ENCODE data around the gene ADAR. TPM values are rescaled to one million over a fixed set of nuclear protein-coding genes. Genes with fewer than 3 reads are reported as not detected.

Gene ADAR
- total RNA-seq, 2 donors from 2014 or later, result 70.1 to 80.1 TPM

DNA sequence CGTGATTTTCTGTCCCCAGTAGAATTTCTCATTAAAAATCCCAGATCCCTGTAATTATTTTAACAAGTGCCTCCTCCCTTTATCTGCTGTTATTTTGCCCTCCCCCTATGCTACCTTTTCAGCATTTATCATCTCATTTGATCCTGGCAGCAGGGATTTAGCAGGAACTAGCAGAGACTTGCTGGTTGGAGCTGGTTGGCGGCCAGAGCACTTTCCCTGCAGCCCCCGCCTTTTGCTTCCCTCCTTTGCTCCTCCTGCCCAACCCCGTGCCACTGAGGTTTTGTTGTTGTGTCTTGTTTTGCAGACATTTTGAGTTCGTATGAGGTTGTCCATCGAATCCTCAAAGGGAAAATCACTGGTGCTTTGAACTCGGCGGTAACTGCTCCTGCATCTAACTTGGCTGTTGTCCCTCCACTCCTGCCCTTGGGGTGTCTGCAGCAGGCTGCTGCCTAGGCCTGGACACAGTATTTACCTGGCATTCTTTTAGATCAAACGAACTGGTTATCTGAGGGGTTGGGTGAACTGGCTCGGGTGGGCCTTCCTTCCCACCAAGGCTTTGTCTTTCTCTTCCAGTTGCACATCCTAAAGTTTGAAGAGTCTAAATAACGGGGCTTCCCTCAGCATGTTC is 60.8 kb downstream of the ADAR start:
- intact Hi-C loops (cut with DNase I), result no loop called here
- ATAC-seq, result no peak

GRCh38 chr1:154546264-154547063 is 61.5 kb downstream of the ADAR start:
- DNase-seq (peak; percentile 65), ATAC-seq (peak; percentile 58 to 79)
- intact Hi-C loops (cut with DNase I), result no loop called here

More for the DNA sequence above, 60.8 kb downstream of the ADAR start:
- no peak for DNase-seq

- intact Hi-C loops (cut with DNase I), result no loop called here
Measured at GRCh38 chr1:154541231-154541630, 66.8 kb downstream of the ADAR start.

GRCh38 chr1:154539486-154540483 is 68.2 kb downstream of the ADAR start:
- intact Hi-C loops (cut with DNase I), result no loop called here
- ATAC-seq (no peak), DNase-seq (no peak)

More at GRCh38 chr1:154541231-154541630, 66.8 kb downstream of the ADAR start:
- DNase-seq (no peak), ATAC-seq (no peak)

DNA sequence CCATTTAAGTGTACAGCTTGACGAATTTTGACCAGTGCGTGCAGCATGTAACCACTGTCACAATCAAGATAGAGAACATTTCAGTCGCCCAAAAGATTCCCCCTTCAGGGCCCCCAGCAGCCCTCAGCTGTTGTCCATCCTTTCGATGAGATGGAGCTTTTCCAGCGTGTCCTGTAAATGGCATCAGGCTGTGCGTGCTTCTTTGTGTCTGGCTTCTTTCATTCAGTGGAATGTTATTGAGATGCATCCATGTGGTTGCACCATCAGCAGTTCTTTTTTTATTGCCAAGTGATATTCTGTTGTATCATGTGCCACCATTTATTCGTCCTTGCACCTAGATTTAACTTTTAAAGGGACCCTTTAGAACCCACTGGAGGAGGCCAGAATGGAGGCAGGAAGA is 71.4 kb downstream of the ADAR start:
- ATAC-seq (no peak), DNase-seq (no peak)
- intact Hi-C loops (cut with DNase I), result no loop called here

- intact Hi-C loops (cut with DNase I), result no loop called here
- DNase-seq, result no peak
- ATAC-seq, result no peak
Measured at GRCh38 chr1:154533952-154534844, 73.8 kb downstream of the ADAR start.

Other genes with a start within 250 kb of the ADAR start
- gene IL6R, start 202.8 kb downstream of the ADAR start, total RNA-seq, result 10 to 100 TPM; 11.2 to 11.4 TPM
- 1 to 10 TPM; 3.4 to 3.6 TPM for gene TDRD10, start 106.0 kb downstream of the ADAR start, total RNA-seq
- gene SHE, start 105.8 kb downstream of the ADAR start, total RNA-seq, result 10 to 100 TPM; 13.5 to 21.4 TPM
- 10 to 100 TPM; 45.8 to 57.9 TPM for gene UBE2Q1, start 49.5 kb downstream of the ADAR start, total RNA-seq
- gene CHRNB2, start 40.4 kb downstream of the ADAR start, total RNA-seq, result under 1 TPM in 1 of 2 donors, not detected in 1; 0.05 TPM

All from left cardiac atrium (tissue), 4 donors.